Measurements from ENCODE around the gene ZSCAN32.

Gene ZSCAN32

GRCh38 chr16:3400779-3401688 lies at the start of gene ZSCAN32, which contains the start of gene ZNF174:
Gene ZSCAN32, minus strand, starts transcription at chr16:3401004. Its CDS starts 3,447 bp downstream, at chr16:3397557.
Gene ZNF174, plus strand, starts transcription at chr16:3401215. Its CDS starts 790 bp downstream, at chr16:3402005.
- peak; percentile 84 for DNase-seq

GRCh38 chr16:3444032-3444388 lies 43.2 kb upstream of the ZSCAN32 start:
- no peak for DNase-seq

- DNase-seq, result no peak
Measured at GRCh38 chr16:3443108-3444031, 42.6 kb upstream of the ZSCAN32 start, which contains the start of the genes NAA60 and ZNF597. Gene NAA60, plus strand, starts transcription at chr16:3443680. Its CDS starts 32,548 bp downstream, at chr16:3476228. Gene ZNF597, minus strand, starts transcription at chr16:3443504. Its CDS starts 351 bp downstream, at chr16:3443153.

GRCh38 chr16:3439637-3440036 lies 38.8 kb upstream of the ZSCAN32 start:
- DNase-seq, result no peak

- no peak for DNase-seq
Measured at GRCh38 chr16:3434373-3434772, 33.6 kb upstream of the ZSCAN32 start.

GRCh38 chr16:3431779-3432219 lies 31.0 kb upstream of the ZSCAN32 start:
- DNase-seq, result no peak

GRCh38 chr16:3413730-3414379 lies 13.1 kb upstream of the ZSCAN32 start:
- no peak for DNase-seq

GRCh38 chr16:3408561-3409197 lies 7.9 kb upstream of the ZSCAN32 start:
- DNase-seq, result no peak

- peak; percentile 22 for DNase-seq
Measured at GRCh38 chr16:3401719-3402397, 1.1 kb upstream of the ZSCAN32 start.

- DNase-seq, result no peak
Measured at GRCh38 chr16:3400446-3400778, 392 bp downstream of the ZSCAN32 start.

GRCh38 chr16:3389663-3390338 lies 11.0 kb downstream of the ZSCAN32 start:
- DNase-seq, result no peak

- DNase-seq, result no peak
Measured at GRCh38 chr16:3388325-3388724, 12.5 kb downstream of the ZSCAN32 start.

GRCh38 chr16:3383045-3383448 lies 17.8 kb downstream of the ZSCAN32 start:
- no peak for DNase-seq

GRCh38 chr16:3377917-3378316 lies 22.9 kb downstream of the ZSCAN32 start:
- no peak for DNase-seq

- DNase-seq, result no peak
Measured at GRCh38 chr16:3375680-3376079, 25.1 kb downstream of the ZSCAN32 start.

- DNase-seq, result no peak
Measured at GRCh38 chr16:3369073-3369472, 31.7 kb downstream of the ZSCAN32 start.

GRCh38 chr16:3364774-3365427 lies 35.9 kb downstream of the ZSCAN32 start:
- peak; percentile 35 for DNase-seq

- no peak for DNase-seq
Measured at GRCh38 chr16:3363793-3364192, 37.0 kb downstream of the ZSCAN32 start.

GRCh38 chr16:3362931-3363330 lies 37.9 kb downstream of the ZSCAN32 start:
- no peak for DNase-seq

GRCh38 chr16:3358871-3359270 lies 41.9 kb downstream of the ZSCAN32 start:
- DNase-seq, result no peak

- DNase-seq, result no peak
Measured at GRCh38 chr16:3356118-3356517, 44.7 kb downstream of the ZSCAN32 start.
